NOMO-1 treated with DMSO at 0.1 percent for 48 hours (cell line): Measurements from ENCODE around the gene CMTM3.
"Not testable (repeated sequence)": the region's sequence is repeated elsewhere in the genome, so short reads cannot be mapped to it uniquely, and the experiment has no call there.

ENCODE experiments used
- DNase-seq: peaks from one replicate; lab custom pipeline; 2025; ENCODE audit not compliant: unreplicated experiment; lab: John Stamatoyannopoulos, UW

Gene CMTM3

GRCh38 chr16:66581246-66581952 is 23.1 kb upstream of the CMTM3 start:
- DNase-seq = no peak

GRCh38 chr16:66585481-66586239 is 18.8 kb upstream of the CMTM3 start:
- peak; percentile 21 for DNase-seq

- DNase-seq = no peak
Observed at GRCh38 chr16:66587881-66588600, 16.5 kb upstream of the CMTM3 start.

GRCh38 chr16:66588981-66589713 is 15.4 kb upstream of the CMTM3 start:
- peak; percentile 47 for DNase-seq

GRCh38 chr16:66590322-66590721 is 14.2 kb upstream of the CMTM3 start:
- peak; percentile 52 for DNase-seq

- DNase-seq = no peak
Observed at GRCh38 chr16:66591018-66591417, 13.5 kb upstream of the CMTM3 start.

GRCh38 chr16:66592241-66592640 is 12.3 kb upstream of the CMTM3 start:
- DNase-seq = no peak

- no peak for DNase-seq
Observed at GRCh38 chr16:66592814-66593213, 11.7 kb upstream of the CMTM3 start.

- DNase-seq = no peak
Observed at GRCh38 chr16:66594739-66595138, 9.8 kb upstream of the CMTM3 start.

- not testable (repeated sequence) for DNase-seq
Observed at GRCh38 chr16:66596559-66596958, 7.9 kb upstream of the CMTM3 start.

- peak; percentile 4 for DNase-seq
Observed at GRCh38 chr16:66596986-66597848, 7.3 kb upstream of the CMTM3 start.

GRCh38 chr16:66598111-66598510 is 6.4 kb upstream of the CMTM3 start:
- DNase-seq = no peak

GRCh38 chr16:66599726-66600125 is 4.8 kb upstream of the CMTM3 start:
- DNase-seq = no peak

GRCh38 chr16:66600477-66600876 is 4.0 kb upstream of the CMTM3 start:
- DNase-seq = no peak

GRCh38 chr16:66601471-66601870 is 3.0 kb upstream of the CMTM3 start:
- DNase-seq = no peak

- peak; percentile 58 for DNase-seq
Observed at GRCh38 chr16:66603537-66604375, 748 bp upstream of the CMTM3 start.

GRCh38 chr16:66605177-66605978 is 874 bp downstream of the CMTM3 start:
- DNase-seq = peak; percentile 26

- peak; percentile 12 for DNase-seq
Observed at GRCh38 chr16:66605979-66606751, 1.7 kb downstream of the CMTM3 start.
